CD4-positive, CD25-positive, alpha-beta regulatory T cell (primary cell): Measurements from ENCODE around the gene TAS2R50. TPM values are rescaled to one million over a fixed set of nuclear protein-coding genes. Genes with fewer than 3 reads are reported as not detected.

Experiments used
- ATAC-seq, 2 donors: fragments of 150-1000 bp; cut with Tn5 transposase; one replicate each; pipeline ENCODE4 v1.10.0; 2021; ENCODE audit warnings: low read depth in 2 of 2, moderate number of reproducible peaks in 2 of 2, moderate library complexity in 1 of 2
- DNase-seq, 3 donors: peaks; one replicate each; pipeline versions ENCODE4 v3.0.0 to v3.0.0-alpha.2; 2012 to 2022; ENCODE audit warnings: mixed read lengths in 1 of 3
- H3K27ac ChIP-seq: one replicate; pipeline ENCODE4 v1.7.0; 2013; ENCODE audit warnings: mild to moderate bottlenecking, low read length; ENCODE audit not compliant: insufficient read depth, poor library complexity, severe bottlenecking
- H3K27me3 ChIP-seq: one replicate; pipeline ENCODE4 v1.7.0; 2013; ENCODE audit warnings: low read length; ENCODE audit not compliant: control insufficient read depth, insufficient read depth
- H3K36me3 ChIP-seq: one replicate; pipeline ENCODE4 v1.7.0; 2013; ENCODE audit warnings: mild to moderate bottlenecking, low read length, moderate library complexity; ENCODE audit not compliant: control insufficient read depth, insufficient read depth
- H3K4me1 ChIP-seq: 2 replicates; pipeline ENCODE4 v1.7.0; 2013; ENCODE audit warnings: mild to moderate bottlenecking, low read length; ENCODE audit not compliant: insufficient read depth, control insufficient read depth, poor library complexity, severe bottlenecking
- H3K4me3 ChIP-seq: one replicate; pipeline ENCODE4 v1.7.0; 2013; ENCODE audit warnings: low read depth, mild to moderate bottlenecking, low read length, moderate library complexity
- H3K9me3 ChIP-seq, 2 experiments: 1 replicate in 1 of 2; 2 replicates in 1 of 2; pipeline ENCODE4 v1.7.0; 2013; ENCODE audit warnings: low read length in 2 of 2, mild to moderate bottlenecking in 1 of 2, moderate library complexity in 1 of 2; ENCODE audit not compliant: control insufficient read depth in 2 of 2
- H3K27ac Mint-ChIP-seq, 3 donors: one replicate each; pipeline ENCODE4 v1.8.0; 2020 to 2022; ENCODE audit warnings: mild to moderate bottlenecking in 3 of 3, mixed read lengths in 3 of 3, moderate library complexity in 2 of 3
- H3K27me3 Mint-ChIP-seq: one replicate; pipeline ENCODE4 v1.8.0; 2022; ENCODE audit warnings: mild to moderate bottlenecking, mixed read lengths
- H3K36me3 Mint-ChIP-seq: one replicate; pipeline ENCODE4 v1.8.0; 2020; ENCODE audit warnings: mixed read lengths
- H3K4me1 Mint-ChIP-seq, 4 donors: one replicate each; pipeline ENCODE4 v1.8.0; 2020 to 2022; ENCODE audit warnings: mixed read lengths in 4 of 4, mild to moderate bottlenecking in 1 of 4
- H3K4me3 Mint-ChIP-seq, 4 donors: one replicate each; pipeline ENCODE4 v1.8.0; 2020 to 2022; ENCODE audit warnings: mild to moderate bottlenecking in 4 of 4, mixed read lengths in 4 of 4, moderate library complexity in 3 of 4
- H3K9me3 Mint-ChIP-seq, 7 donors: one replicate each; pipeline ENCODE4 v1.8.0; 2020 to 2022; ENCODE audit warnings: mixed read lengths in 7 of 7, mild to moderate bottlenecking in 3 of 7, moderate library complexity in 2 of 7
- polyA plus RNA-seq, 4 donors: library from polyadenylated mRNA; unstranded; fragments of 300-500 nt; fragmentation: Illumina TruSeq; gene quantifications; one replicate each; pipeline ENCODE4 v1.2.3, GENCODE V29; 2021
- total RNA-seq: library from RNA; stranded (reverse); gene quantifications from one replicate; pipeline ENCODE4 v1.2.3, GENCODE V29; 2022

Gene TAS2R50
- total and polyA plus RNA-seq, 5 donors from 2014 or later = 1.6 TPM; not detected in 4

DNA sequence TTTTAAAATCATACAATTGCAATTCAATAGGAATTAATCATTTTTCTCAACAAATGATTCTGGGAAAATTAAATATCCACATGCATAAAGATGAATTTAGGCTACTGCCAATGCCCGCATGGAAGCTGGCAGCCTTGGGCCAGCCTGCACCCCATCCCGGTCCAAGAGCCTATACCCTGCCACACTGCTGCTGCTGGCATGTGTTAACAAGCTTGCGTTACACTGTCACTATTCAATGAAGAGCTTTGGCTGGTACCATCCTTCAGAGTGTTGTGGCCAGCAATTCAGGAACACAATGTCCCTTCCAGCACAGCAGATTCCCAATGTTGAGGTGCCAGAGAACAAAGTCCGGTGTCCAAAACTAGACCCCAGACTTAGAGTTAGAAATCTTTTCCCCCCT, 34.1 kb downstream of the TAS2R50 start:
- H3K4me1 ChIP-seq = no peaks in the 10 kb centered on the region
- H3K36me3 Mint-ChIP-seq = peaks cover 45% of the 10 kb centered on the region
- no peak overlapping the region for H3K27ac Mint-ChIP-seq

DNA sequence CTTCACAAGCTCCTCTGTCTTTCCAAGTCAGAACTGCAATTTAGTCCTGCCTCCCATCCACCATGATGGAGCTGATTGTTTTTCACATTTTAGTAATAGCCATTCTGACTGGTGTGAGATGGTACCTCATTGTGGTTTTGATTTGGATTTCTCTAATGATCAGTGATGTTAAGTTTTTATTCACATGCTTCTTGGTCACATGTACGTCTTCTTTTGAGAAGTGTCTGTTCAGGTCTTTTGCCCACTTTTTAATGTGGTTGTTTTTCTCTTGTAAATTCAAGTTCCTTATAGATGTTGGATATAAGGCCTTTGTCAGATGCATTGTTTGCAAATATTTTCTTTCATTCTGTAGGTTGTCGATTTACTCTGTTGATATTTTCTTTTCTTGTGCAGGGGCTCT, 43.5 kb downstream of the TAS2R50 start:
- Mint-ChIP-seq H3K9me3 (peaks cover 0 to 12% (median 5%) of the 10 kb centered on the region in 7 donors), H3K27ac (no peak overlapping the region), H3K27me3 (no peaks in the 10 kb centered on the region), H3K4me3 (no peak overlapping the region), H3K4me1 (peaks cover 0 to 16% (median 3%) of the 10 kb centered on the region in 4 donors), H3K36me3 (peaks cover 13% of the 10 kb centered on the region)
- DNase-seq = no peak
- Histone ChIP-seq H3K36me3 (no peaks in the 10 kb centered on the region), H3K4me3 (no peak overlapping the region), H3K9me3 (peaks cover 0 to 4% of the 10 kb centered on the region in 2 experiments), H3K27me3 (no peaks in the 10 kb centered on the region), H3K4me1 (no peaks in the 10 kb centered on the region), H3K27ac (no peak overlapping the region)
- no peak for ATAC-seq

More for the DNA sequence above, 34.1 kb downstream of the TAS2R50 start:
- no peaks in the 10 kb centered on the region for H3K36me3 ChIP-seq
- Mint-ChIP-seq H3K4me3 (no peak overlapping the region), H3K27me3 (peaks cover 6% of the 10 kb centered on the region), H3K9me3 (peaks cover 5 to 27% (median 12%) of the 10 kb centered on the region in 7 donors), H3K4me1 (peaks cover 13 to 29% (median 20%) of the 10 kb centered on the region in 4 donors)
- no peaks in the 10 kb centered on the region for H3K9me3 ChIP-seq
- H3K27me3 ChIP-seq = no peaks in the 10 kb centered on the region
- H3K4me3 ChIP-seq = no peak overlapping the region
- H3K27ac ChIP-seq = no peak overlapping the region
- ATAC-seq (no peak), DNase-seq (no peak)

DNA sequence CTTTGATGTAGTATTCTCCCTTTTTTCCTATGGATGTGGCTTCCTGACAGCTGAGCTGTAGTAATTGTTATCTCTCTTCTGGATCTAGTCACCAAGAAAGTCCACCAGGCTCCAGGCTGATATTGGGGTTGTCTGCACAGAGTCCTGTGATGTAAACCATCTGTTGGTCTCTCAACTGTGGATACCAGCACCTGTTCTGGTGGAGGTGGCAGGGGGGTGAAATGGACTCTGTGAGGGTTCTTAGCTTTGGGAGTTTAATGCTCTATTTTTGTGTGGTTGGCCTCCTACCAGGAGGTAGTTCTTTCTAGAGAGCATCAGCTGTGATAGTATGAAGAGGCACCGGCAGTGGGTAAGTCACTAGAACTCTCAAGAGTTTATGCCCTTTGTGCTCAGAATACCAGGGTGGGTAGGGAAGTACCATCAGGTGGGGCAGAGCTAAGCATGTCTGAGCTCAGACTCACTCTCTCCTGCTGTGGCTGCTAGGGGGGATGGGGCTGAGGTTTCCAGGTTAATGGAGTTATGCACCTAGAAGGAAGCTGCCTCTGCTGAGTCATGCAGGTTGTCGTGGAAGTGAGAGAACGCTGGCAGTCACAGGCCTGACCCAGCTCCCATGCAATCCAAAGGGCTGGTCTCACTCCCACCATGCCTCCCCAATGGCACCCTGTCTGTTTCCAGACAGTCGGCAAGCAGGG, 44.6 kb downstream of the TAS2R50 start:
- Mint-ChIP-seq H3K27me3 (no peaks in the 10 kb centered on the region), H3K27ac (no peak overlapping the region), H3K9me3 (peaks cover 0 to 5% (median 0%) of the 10 kb centered on the region in 7 donors), H3K4me1 (peaks cover 0 to 16% (median 3%) of the 10 kb centered on the region in 4 donors), H3K36me3 (peaks cover 7% of the 10 kb centered on the region), H3K4me3 (no peak overlapping the region)
- H3K4me3 ChIP-seq = no peak overlapping the region
- H3K4me1 ChIP-seq = no peaks in the 10 kb centered on the region
- H3K36me3 ChIP-seq = no peaks in the 10 kb centered on the region
- peaks cover 0 to 2% of the 10 kb centered on the region in 2 experiments for H3K9me3 ChIP-seq
- H3K27me3 ChIP-seq = no peaks in the 10 kb centered on the region
- H3K27ac ChIP-seq = no peak overlapping the region
- ATAC-seq (no peak), DNase-seq (no peak)

DNA sequence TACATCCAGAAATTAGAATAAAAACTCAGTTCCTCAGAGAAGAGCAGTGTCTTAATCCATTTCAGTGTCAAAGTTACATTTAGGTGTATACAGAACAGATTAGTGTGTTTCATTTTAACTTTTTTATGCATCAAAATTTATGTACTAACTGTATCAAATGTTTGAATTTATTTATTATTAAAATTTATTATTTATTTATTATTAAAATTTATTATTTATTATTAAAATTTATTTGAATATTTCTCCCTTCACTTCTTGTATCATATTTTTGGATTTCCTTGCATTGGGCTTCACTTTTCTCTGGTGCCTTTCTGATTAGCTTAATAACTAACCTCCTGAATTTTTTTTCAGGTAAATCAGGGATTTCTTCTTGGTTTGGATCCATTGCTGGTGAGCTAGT, 45.3 kb downstream of the TAS2R50 start:
- peak overlapping the region in 1 of 3 donors; percentile 44 for H3K27ac Mint-ChIP-seq

DNA sequence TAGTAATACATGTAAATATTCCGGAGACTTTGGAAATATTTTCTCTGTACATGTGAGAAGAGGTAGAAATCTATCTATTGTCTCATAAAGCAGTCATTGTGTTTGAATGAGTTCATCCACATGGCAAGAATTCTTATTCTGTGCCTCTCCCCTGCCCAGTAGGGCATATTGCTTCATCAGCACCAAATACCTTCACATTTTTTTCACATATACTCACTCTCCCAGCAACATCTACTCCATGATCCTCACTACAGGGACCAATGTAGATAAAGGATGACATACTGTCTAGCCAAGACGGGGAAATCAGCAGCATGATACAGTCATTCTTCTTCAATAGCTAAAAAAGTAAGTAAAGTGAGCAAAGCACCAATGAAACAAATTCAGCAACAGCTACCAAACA, 46.3 kb downstream of the TAS2R50 start:
- Mint-ChIP-seq H3K27ac (no peak overlapping the region), H3K36me3 (peaks cover 4% of the 10 kb centered on the region), H3K27me3 (no peaks in the 10 kb centered on the region), H3K4me1 (peaks cover 0 to 16% (median 5%) of the 10 kb centered on the region in 4 donors), H3K9me3 (peaks cover 0 to 1% (median 0%) of the 10 kb centered on the region in 7 donors), H3K4me3 (no peak overlapping the region)
- no peaks in the 10 kb centered on the region for H3K9me3 ChIP-seq
- ATAC-seq = no peak
- no peaks in the 10 kb centered on the region for H3K27me3 ChIP-seq
- H3K27ac ChIP-seq = no peak overlapping the region
- no peaks in the 10 kb centered on the region for H3K4me1 ChIP-seq
- H3K36me3 ChIP-seq = no peaks in the 10 kb centered on the region
- DNase-seq = no peak
- no peak overlapping the region for H3K4me3 ChIP-seq

More for the DNA sequence above, 45.3 kb downstream of the TAS2R50 start:
- no peak for ATAC-seq
- Mint-ChIP-seq H3K36me3 (peaks cover 4% of the 10 kb centered on the region), H3K27me3 (no peaks in the 10 kb centered on the region), H3K4me1 (peaks cover 0 to 16% (median 3%) of the 10 kb centered on the region in 4 donors), H3K9me3 (peaks cover 0 to 1% (median 0%) of the 10 kb centered on the region in 7 donors), H3K4me3 (no peak overlapping the region)
- H3K36me3 ChIP-seq = no peaks in the 10 kb centered on the region
- H3K27ac ChIP-seq = no peak overlapping the region
- DNase-seq = no peak
- H3K4me3 ChIP-seq = no peak overlapping the region
- H3K9me3 ChIP-seq = no peaks in the 10 kb centered on the region
- no peaks in the 10 kb centered on the region for H3K27me3 ChIP-seq
- H3K4me1 ChIP-seq = no peaks in the 10 kb centered on the region

DNA sequence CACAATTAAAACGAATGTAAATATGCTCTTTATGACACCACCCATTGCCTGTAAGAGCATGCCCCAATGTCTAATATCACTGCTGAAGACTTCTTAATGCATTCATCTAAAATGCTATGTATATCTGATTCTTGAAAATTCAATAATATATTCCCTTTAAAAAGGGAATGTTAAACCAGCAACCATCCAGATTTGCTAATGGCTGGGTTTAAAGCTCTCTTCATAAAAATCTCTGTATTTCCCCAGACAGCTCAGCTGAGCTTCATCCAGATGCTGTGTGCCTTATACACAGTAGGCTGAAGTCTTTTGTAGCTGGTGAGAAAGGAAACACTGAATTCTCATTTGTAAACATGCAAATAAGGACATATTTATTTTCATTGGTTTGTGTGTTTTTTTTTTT, 47.5 kb downstream of the TAS2R50 start, which contains the start of gene TAS2R14:
Gene TAS2R14, minus strand, starts transcription at position 101 of the 400 bp plus-strand sequence. Its CDS starts 56 bp downstream, at position 45.
- DNase-seq (no peak), ATAC-seq (no peak)
- Histone ChIP-seq H3K27me3 (no peaks in the 10 kb centered on the region), H3K9me3 (no peaks in the 10 kb centered on the region), H3K4me1 (no peaks in the 10 kb centered on the region), H3K4me3 (no peak within 1 kb of the TSS), H3K36me3 (no peaks in the 10 kb centered on the region), H3K27ac (no peak within 1 kb of the TSS)
- no peak within 1 kb of the TSS for H3K27ac Mint-ChIP-seq
- peaks cover 0 to 16% (median 5%) of the 10 kb centered on the region in 4 donors for H3K4me1 Mint-ChIP-seq
- H3K27me3 Mint-ChIP-seq = no peaks in the 10 kb centered on the region
- H3K4me3 Mint-ChIP-seq = no peak within 1 kb of the TSS
- H3K9me3 Mint-ChIP-seq = peaks cover 0 to 1% (median 0%) of the 10 kb centered on the region in 7 donors
- H3K36me3 Mint-ChIP-seq = peaks cover 4% of the 10 kb centered on the region

DNA sequence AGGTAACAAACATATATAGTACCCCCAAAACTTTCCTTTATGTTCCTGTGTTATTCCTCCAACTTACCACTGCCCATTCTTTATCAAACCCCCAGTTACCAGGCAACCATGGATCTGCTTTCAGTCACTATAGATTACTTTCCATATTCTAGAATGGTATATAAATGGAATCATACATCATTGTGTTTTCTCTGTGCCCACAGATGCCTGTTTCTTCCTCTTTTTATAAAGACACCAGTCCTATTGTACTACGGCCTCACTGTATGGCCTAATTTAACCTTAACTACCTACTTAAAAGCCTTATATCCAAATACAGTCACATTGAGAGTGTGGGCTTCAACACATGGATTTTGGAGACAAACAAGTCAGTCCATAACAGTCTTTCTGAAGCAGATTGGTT, 50.2 kb downstream of the TAS2R50 start:
- Histone ChIP-seq H3K4me3 (no peak overlapping the region), H3K27ac (no peak overlapping the region), H3K27me3 (no peaks in the 10 kb centered on the region), H3K4me1 (no peaks in the 10 kb centered on the region), H3K36me3 (no peaks in the 10 kb centered on the region), H3K9me3 (no peaks in the 10 kb centered on the region)
- H3K4me3 Mint-ChIP-seq = no peak overlapping the region
- ATAC-seq (no peak), DNase-seq (no peak)
- H3K27me3 Mint-ChIP-seq = no peaks in the 10 kb centered on the region
- no peak overlapping the region for H3K27ac Mint-ChIP-seq
- peaks cover 4% of the 10 kb centered on the region for H3K36me3 Mint-ChIP-seq
- peaks cover 0 to 12% (median 2%) of the 10 kb centered on the region in 4 donors for H3K4me1 Mint-ChIP-seq
- H3K9me3 Mint-ChIP-seq = no peaks in the 10 kb centered on the region
